Epithelial cell of proximal tubule (primary cell): ENCODE measurements around the gene SIM1. TPM values are rescaled to one million over a fixed set of nuclear protein-coding genes. Genes with fewer than 3 reads are reported as not detected.

ENCODE experiments used
- DNase-seq: peaks from one replicate; pipeline ENCODE4 v3.0.0-alpha.2; 2011; ENCODE audit warnings: low read depth
- H3K4me3 ChIP-seq: 2 replicates; pipeline ENCODE4 v1.5.1; 2011; ENCODE audit warnings: low read depth, mild to moderate bottlenecking, low read length
- total RNA-seq: library from RNA; depleted of rRNA; stranded (reverse); fragments of >200 nt; gene quantifications from 2 replicates; pipeline ENCODE4 v1.2.3, GENCODE V29; 2015
- TF ChIP-seq, protein P1 (sequence below): conservative IDR thresholded peaks from 2 replicates; pipeline ENCODE4 v1.5.1; 2012; ENCODE audit warnings: low read depth, mild to moderate bottlenecking, low read length

The SIM1 gene
- total RNA-seq, 1 donor from 2014 or later, result 9.5 TPM

DNA sequence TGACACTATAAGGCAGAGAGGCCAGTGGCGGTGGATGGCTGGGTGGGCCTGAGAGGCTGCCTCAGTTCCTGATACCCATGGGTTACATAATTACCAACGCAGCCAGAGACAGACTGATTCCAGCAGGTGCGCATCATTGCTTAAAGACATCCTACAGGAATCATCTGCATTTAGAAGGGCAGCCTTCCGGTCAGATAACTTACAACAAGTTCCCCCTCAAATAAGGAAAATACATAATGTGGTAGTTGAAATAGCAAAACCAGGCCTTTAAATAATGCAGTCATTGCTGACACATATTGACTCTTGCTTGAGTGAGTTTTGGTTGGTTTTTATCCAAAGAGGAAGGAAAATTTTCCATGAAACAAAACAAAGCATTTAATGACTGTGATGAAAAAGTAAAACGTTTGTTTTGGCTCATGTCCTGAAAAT lies 81.9 kb downstream of the SIM1 start:
- no peak overlapping the region for H3K4me3 ChIP-seq
- no peak for DNase-seq
- TF ChIP-seq, protein P1, sequence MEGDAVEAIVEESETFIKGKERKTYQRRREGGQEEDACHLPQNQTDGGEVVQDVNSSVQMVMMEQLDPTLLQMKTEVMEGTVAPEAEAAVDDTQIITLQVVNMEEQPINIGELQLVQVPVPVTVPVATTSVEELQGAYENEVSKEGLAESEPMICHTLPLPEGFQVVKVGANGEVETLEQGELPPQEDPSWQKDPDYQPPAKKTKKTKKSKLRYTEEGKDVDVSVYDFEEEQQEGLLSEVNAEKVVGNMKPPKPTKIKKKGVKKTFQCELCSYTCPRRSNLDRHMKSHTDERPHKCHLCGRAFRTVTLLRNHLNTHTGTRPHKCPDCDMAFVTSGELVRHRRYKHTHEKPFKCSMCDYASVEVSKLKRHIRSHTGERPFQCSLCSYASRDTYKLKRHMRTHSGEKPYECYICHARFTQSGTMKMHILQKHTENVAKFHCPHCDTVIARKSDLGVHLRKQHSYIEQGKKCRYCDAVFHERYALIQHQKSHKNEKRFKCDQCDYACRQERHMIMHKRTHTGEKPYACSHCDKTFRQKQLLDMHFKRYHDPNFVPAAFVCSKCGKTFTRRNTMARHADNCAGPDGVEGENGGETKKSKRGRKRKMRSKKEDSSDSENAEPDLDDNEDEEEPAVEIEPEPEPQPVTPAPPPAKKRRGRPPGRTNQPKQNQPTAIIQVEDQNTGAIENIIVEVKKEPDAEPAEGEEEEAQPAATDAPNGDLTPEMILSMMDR, result no peak

DNA sequence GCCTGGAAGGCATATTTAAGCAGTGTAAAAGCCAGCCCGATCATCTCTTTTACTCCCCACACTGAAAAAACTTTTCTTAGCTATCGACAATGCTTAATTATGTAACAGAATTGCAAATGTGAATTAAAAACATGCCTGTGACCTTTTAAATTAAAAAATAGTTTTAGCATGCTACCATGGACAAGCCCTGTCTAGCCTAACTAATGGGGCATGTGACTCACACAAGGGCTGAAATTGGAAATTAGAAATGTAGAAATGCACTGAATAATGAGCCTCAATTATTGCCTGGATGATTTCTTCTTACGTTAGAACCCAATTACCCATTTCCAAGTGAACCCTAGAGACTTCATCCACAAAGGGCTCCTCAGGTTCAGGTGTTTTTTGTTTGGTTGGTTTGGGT lies 82.7 kb downstream of the SIM1 start:
- no peak for DNase-seq
- H3K4me3 ChIP-seq, result no peak overlapping the region
- TF ChIP-seq, protein P1, result no peak

DNA sequence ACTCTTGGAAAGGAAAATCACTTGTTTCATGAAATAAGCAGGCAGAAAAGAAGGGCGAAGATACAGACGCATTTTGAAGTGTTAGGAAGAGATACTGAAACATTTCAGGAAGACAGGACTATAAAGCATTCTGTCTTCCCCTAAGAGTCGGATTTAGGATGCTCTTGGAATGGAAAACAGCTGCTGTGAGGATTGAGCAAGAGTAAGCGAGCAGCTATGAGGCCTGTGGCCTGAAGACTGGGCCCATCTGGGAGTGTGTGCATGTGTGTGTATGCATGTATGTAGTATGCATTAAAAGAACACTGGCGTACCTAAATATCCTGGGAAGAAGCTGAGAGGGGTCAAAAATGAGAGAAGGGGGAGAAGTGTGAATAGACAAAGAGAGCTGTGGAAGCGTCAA lies 83.6 kb downstream of the SIM1 start:
- H3K4me3 ChIP-seq, result no peak overlapping the region
- TF ChIP-seq, protein P1, result no peak
- DNase-seq, result no peak

DNA sequence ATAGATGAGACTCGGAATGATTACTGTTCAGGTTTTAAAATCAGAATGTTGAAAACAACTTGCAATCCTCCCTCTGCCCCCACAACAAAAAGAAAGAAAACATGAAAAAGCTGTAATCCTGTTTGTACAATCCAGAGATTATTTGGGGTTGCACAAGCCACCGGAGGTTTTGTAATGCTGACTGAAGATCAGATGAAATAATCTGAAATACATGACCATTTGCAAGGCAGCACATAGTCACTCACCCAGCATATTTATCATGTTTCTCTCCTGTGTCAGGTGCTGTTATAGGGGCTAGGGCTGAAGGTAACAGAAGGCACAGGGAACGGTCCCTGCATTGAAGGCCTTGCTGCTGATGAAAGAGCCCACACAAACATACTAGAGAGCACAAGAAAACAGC lies 85.3 kb downstream of the SIM1 start:
- TF ChIP-seq, protein P1, result no peak
- H3K4me3 ChIP-seq, result no peak overlapping the region
- no peak for DNase-seq

DNA sequence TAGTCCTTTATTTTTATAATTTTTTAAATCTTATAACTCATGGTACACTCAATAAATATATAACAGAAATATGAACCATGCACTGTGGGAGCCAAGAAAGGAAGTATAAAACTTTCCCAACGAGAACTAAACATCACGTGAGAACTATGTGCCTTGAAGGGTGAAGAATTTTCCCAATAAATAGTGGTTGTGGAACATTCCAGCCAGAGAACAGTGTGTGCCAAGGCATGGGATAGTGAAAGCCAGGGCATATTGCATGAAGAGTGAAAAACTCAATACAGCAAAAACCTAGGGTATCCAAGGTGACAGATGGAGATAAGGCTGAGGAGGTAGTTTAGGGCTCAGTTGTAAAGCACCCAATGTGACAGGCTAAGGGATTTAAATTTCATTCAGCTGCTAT lies 86.1 kb downstream of the SIM1 start:
- no peak overlapping the region for H3K4me3 ChIP-seq
- TF ChIP-seq, protein P1, result no peak
- no peak for DNase-seq

DNA sequence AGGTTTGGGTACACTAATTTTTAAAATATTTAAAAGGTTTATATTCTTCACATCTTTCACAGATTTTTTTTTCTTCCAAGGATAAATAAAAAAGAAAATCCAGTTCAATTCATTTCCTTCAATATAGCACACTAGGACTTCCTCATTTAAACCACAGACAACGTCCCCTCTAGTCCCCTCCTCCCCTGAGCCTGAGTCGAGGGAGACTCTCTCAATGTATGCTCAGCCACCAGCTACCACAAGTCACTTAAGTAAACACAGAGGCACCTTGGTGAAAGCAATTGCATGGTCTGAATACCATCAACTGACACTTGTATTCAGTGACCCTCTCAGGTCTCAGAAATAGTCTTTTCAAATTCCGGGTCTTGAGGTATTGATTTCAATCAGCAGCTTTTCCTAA lies 88.6 kb downstream of the SIM1 start:
- no peak overlapping the region for H3K4me3 ChIP-seq
- no peak for DNase-seq
- TF ChIP-seq, protein P1, result no peak

DNA sequence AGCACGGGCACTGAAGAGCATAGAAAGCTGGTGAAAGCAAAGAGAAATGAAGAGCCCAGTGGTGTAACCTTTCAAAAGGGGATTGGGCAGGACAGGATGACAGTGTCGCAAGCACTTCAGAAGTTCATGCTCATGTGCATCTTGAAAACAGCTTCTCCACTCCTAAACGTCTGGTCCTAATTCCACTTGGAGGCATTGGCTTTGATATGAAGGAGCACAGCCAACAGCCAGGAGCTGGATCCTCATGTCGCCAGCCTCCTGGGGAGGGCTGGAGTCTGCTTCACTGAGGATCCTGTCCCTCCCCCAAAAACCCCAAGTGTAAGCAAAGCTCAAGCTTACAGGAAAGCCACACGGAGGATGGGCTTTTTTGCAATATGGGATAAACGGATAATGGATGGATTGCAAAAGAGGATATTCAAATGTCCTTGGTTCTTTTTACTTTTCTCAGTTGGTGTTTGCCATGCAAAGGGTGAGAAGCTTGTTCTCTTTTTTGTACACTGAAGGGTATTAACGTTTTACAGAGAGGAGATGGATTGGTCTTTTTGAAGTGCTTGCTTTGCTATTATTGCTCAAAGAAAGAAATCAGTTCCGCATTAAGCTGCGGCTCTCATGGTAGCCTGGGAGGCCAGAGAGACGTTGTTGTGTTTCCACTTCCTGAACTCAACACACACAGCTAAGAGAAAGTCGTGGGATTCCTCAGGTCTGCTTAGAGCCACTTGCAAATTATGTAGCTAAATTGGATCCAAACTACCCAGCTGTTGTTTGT lies 92.2 kb downstream of the SIM1 start:
- TF ChIP-seq, protein P1, result no peak
- H3K4me3 ChIP-seq, result no peak overlapping the region
- DNase-seq, result no peak
